K562 (cell line): ENCODE measurements around the gene RTF2. TPM values are rescaled to one million over a fixed set of nuclear protein-coding genes. Genes with fewer than 3 reads are reported as not detected.

Experiments used
- BCOR ChIP-seq: fragments of 450-650 bp; IDR thresholded peaks from 2 replicates; pipeline ENCODE4 v1.6.1; 2016
- CBX1 ChIP-seq: sonication (generic); IDR thresholded peaks from 2 replicates; pipeline ENCODE4 v1.6.1; 2016; ENCODE audit warnings: antibody characterized with exemption, low read depth, mild to moderate bottlenecking
- CHD4 ChIP-seq: fragments of 200-600 bp; sonication (generic); IDR thresholded peaks from 3 replicates; pipeline ENCODE4 v1.6.1; 2012; ENCODE audit warnings: low read depth, mild to moderate bottlenecking, mixed read lengths, low read length, inconsistent platforms; ENCODE audit not compliant: insufficient read depth, insufficient replicate concordance, poor library complexity, severe bottlenecking
- ESRRA ChIP-seq: fragments of 450-650 bp; IDR thresholded peaks from 2 replicates; pipeline ENCODE4 v1.6.1; 2014; ENCODE audit warnings: low read depth, mild to moderate bottlenecking, moderate library complexity, borderline replicate concordance
- GATAD2A ChIP-seq: fragments of 450-650 bp; IDR thresholded peaks from 2 replicates; pipeline ENCODE4 v1.6.1; 2017
- KDM1A ChIP-seq, 2 experiments: fragments of 450-650 bp; IDR thresholded peaks; 2 replicates each; pipeline ENCODE4 v1.6.1; 2016; ENCODE audit warnings: mild to moderate bottlenecking in 2 of 2
- MCM3 ChIP-seq: fragments of 450-650 bp; IDR thresholded peaks from 2 replicates; pipeline ENCODE4 v1.6.1; 2016
- NELFE ChIP-seq: IDR thresholded peaks from 2 replicates; pipeline ENCODE4 v1.6.1; 2011; ENCODE audit warnings: mild to moderate bottlenecking; ENCODE audit not compliant: insufficient read depth, insufficient read length
- PURB ChIP-seq: sonication (generic); formaldehyde crosslinking; IDR thresholded peaks from 2 replicates; pipeline ENCODE4 v1.9.0; 2021; ENCODE audit warnings: low read depth, mild to moderate bottlenecking, missing genetic modification reagents
- RFX1 ChIP-seq: fragments of 450-650 bp; IDR thresholded peaks from 2 replicates; pipeline ENCODE4 v1.6.1; 2016; ENCODE audit warnings: mild to moderate bottlenecking, moderate library complexity
- SETDB1 ChIP-seq: IDR thresholded peaks from one replicate; pipeline ENCODE4 v1.6.1; 2012; ENCODE audit warnings: low read length, control low read depth, inconsistent platforms
- SIN3A ChIP-seq, 2 experiments: fragments of 150-350 bp in 1 of 2; IDR thresholded peaks; 2 replicates each; pipeline ENCODE4 v1.6.1; 2011 to 2016; ENCODE audit warnings: borderline replicate concordance in 2 of 2, low read depth in 2 of 2, low read length in 2 of 2, mild to moderate bottlenecking in 2 of 2, moderate library complexity in 2 of 2; ENCODE audit not compliant: control insufficient read depth in 1 of 2
- SIN3B ChIP-seq: fragments of 450-650 bp; IDR thresholded peaks from 2 replicates; pipeline ENCODE4 v1.6.1; 2017; ENCODE audit warnings: low read depth, mild to moderate bottlenecking, moderate library complexity
- STAT5A ChIP-seq: IDR thresholded peaks from 2 replicates; pipeline ENCODE4 v1.6.1; 2012; ENCODE audit warnings: low read length, inconsistent platforms, borderline replicate concordance
- ZEB2 ChIP-seq: fragments of 450-650 bp; IDR thresholded peaks from 2 replicates; pipeline ENCODE4 v1.6.1; 2016
- ZKSCAN1 ChIP-seq: fragments of 150-350 bp; IDR thresholded peaks from 2 replicates; pipeline ENCODE4 v1.6.1; 2016; ENCODE audit warnings: low read depth, low read length
- ZNF175 ChIP-seq: fragments of 200-800 bp; sonication (Bioruptor generic); IDR thresholded peaks from 2 replicates; pipeline ENCODE4 v1.6.1; 2016; ENCODE audit warnings: low read depth, mild to moderate bottlenecking, missing genetic modification characterization, missing compliant biosample characterization
- ZNF232 ChIP-seq: sonication (generic); formaldehyde crosslinking; IDR thresholded peaks from 2 replicates; pipeline ENCODE4 v1.8.0; 2022; ENCODE audit warnings: mild to moderate bottlenecking, missing genetic modification reagents
- ZNF75A ChIP-seq: fragments of 450-650 bp; formaldehyde crosslinking; IDR thresholded peaks from 2 replicates; pipeline ENCODE4 v1.4.0; 2020; ENCODE audit warnings: mild to moderate bottlenecking
- polyA plus RNA-seq, 8 experiments: library from polyadenylated mRNA; depleted of rRNA in 4 of 8; stranded (reverse) in 5 of 8; unstranded in 3 of 8; fragments of >200 nt; fragmentation: Nextera tagmentation in 2 of 8; fragmentation: Illumina TruSeq in 1 of 8; extraction: Ambion mirVana in 2 of 8; extraction: Trizol in 1 of 8; gene quantifications; 2 replicates each; pipeline versions ENCODE4 v1.2.1 to v1.2.3, GENCODE V29; 2011 to 2014; ENCODE audit warnings: inconsistent platforms in 1 of 8, missing spikeins in 1 of 8
- total RNA-seq, 7 experiments: library from RNA; depleted of rRNA in 6 of 7; stranded (reverse); fragments of >200 nt in 6 of 7; fragmentation: Illumina TruSeq in 2 of 7; extraction: Trizol in 2 of 7; gene quantifications; 2 replicates each; pipeline versions ENCODE4 v1.2.1 to v1.2.3, GENCODE V29; 2011 to 2021; ENCODE audit warnings: low replicate concordance in 1 of 7
- TF ChIP-seq, protein P1 (sequence below), 3 experiments: fragments of 200-800 bp in 1 of 3; fragments of 250-450 bp in 1 of 3; fragments of 450-650 bp in 1 of 3; sonication (Bioruptor Pico) in 1 of 3; sonication (Bioruptor generic) in 1 of 3; formaldehyde crosslinking in 1 of 3; IDR thresholded peaks; 2 replicates each; pipeline versions ENCODE4 v1.6.1 to v1.8.0; 2016 to 2022; ENCODE audit warnings: mild to moderate bottlenecking in 2 of 3, missing genetic modification characterization in 2 of 3, missing compliant biosample characterization in 1 of 3, moderate library complexity in 1 of 3
- TF ChIP-seq, protein P2 (sequence below), 2 experiments: fragments of 250-450 bp in 1 of 2; fragments of 450-650 bp in 1 of 2; sonication (Bioruptor Pico) in 1 of 2; IDR thresholded peaks; 2 replicates each; pipeline versions ENCODE4 v1.6.1 to v1.8.0; 2016 to 2021; ENCODE audit warnings: mild to moderate bottlenecking in 2 of 2, moderate library complexity in 2 of 2, missing compliant biosample characterization in 1 of 2, missing genetic modification characterization in 1 of 2
- TF ChIP-seq, protein P3 (sequence below): fragments of 450-650 bp; IDR thresholded peaks from 2 replicates; pipeline ENCODE4 v1.6.1; 2014; ENCODE audit warnings: low read depth, mild to moderate bottlenecking, moderate library complexity, borderline replicate concordance

Gene RTF2
- total and polyA plus RNA-seq, 9 of the 15 experiments (the other 6 are each of a cell fraction or from before 2014, with no cell fraction given) = 67.0 to 177 (median 84.9) TPM

DNA sequence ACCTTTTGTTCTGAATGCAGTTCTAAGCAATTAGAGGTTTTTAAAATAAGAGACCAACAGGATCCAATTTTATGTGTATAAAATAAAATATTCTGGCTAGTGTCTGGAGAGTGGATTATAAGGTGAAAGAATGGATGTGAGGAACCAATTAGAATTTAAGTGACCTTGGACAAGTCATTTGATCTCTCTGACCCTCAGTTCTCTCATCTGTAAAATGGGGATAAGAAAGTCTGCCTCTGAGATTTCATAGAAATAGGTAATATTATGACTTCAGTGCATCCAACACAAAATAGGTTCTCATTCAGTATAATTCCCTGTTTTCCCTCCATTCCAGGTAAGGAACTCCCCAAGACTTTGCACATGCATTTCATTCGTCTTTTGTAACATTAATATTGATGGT, 37.5 kb upstream of the RTF2 start (continued):
- TF ChIP-seq CHD4 (peak; percentile 74), STAT5A (0 out of 2 replicates have a peak, but pooled peaks have one; percentile 10), ZNF232 (CRISPR knock-in tag) (no peak), ZNF175 (CRISPR knock-in tag) (no peak), ZEB2 (no peak), PURB (CRISPR knock-in tag) (no peak), RFX1 (no peak), SIN3B (no peak), ESRRA (peak; percentile 47; the same call in 1 of the 2 replicates), ZNF75A (CRISPR knock-in tag) (no peak), MCM3 (no peak), KDM1A (IDR thresholded peaks at IDR 0.05) (peak; percentile 44 to 63; a peak in 3 of 4 replicates), SETDB1 (no peak), NELFE (no peak), CBX1 (no peak), ZKSCAN1 (no peak), GATAD2A (no peak), SIN3A (IDR thresholded peaks at IDR 0.05; ENCODE audit: borderline replicate concordance in 2 of 2, control insufficient read depth in 1 of 2, low read depth in 2 of 2, low read length in 2 of 2) (no peak), BCOR (peak; percentile 84)
- TF ChIP-seq, protein P1, sequence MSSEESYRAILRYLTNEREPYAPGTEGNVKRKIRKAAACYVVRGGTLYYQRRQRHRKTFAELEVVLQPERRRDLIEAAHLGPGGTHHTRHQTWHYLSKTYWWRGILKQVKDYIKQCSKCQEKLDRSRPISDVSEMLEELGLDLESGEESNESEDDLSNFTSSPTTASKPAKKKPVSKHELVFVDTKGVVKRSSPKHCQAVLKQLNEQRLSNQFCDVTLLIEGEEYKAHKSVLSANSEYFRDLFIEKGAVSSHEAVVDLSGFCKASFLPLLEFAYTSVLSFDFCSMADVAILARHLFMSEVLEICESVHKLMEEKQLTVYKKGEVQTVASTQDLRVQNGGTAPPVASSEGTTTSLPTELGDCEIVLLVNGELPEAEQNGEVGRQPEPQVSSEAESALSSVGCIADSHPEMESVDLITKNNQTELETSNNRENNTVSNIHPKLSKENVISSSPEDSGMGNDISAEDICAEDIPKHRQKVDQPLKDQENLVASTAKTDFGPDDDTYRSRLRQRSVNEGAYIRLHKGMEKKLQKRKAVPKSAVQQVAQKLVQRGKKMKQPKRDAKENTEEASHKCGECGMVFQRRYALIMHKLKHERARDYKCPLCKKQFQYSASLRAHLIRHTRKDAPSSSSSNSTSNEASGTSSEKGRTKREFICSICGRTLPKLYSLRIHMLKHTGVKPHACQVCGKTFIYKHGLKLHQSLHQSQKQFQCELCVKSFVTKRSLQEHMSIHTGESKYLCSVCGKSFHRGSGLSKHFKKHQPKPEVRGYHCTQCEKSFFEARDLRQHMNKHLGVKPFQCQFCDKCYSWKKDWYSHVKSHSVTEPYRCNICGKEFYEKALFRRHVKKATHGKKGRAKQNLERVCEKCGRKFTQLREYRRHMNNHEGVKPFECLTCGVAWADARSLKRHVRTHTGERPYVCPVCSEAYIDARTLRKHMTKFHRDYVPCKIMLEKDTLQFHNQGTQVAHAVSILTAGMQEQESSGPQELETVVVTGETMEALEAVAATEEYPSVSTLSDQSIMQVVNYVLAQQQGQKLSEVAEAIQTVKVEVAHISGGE (CRISPR knock-in tag; IDR thresholded peaks at IDR 0.05) = no peak
- TF ChIP-seq, protein P2, sequence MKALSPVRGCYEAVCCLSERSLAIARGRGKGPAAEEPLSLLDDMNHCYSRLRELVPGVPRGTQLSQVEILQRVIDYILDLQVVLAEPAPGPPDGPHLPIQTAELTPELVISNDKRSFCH (CRISPR knock-in tag; IDR thresholded peaks at IDR 0.05) = no peak
- TF ChIP-seq, protein P2 (tag; IDR thresholded peaks at IDR 0.05) = no peak
- TF ChIP-seq, protein P3, sequence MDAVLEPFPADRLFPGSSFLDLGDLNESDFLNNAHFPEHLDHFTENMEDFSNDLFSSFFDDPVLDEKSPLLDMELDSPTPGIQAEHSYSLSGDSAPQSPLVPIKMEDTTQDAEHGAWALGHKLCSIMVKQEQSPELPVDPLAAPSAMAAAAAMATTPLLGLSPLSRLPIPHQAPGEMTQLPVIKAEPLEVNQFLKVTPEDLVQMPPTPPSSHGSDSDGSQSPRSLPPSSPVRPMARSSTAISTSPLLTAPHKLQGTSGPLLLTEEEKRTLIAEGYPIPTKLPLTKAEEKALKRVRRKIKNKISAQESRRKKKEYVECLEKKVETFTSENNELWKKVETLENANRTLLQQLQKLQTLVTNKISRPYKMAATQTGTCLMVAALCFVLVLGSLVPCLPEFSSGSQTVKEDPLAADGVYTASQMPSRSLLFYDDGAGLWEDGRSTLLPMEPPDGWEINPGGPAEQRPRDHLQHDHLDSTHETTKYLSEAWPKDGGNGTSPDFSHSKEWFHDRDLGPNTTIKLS = no peak
